IPS-18c (cell line): Measurements from ENCODE around the gene ARFGEF3.

Experiments
- H3K4me3 ChIP-seq: 2 replicates; pipeline ENCODE4 v1.7.0; 2013; ENCODE audit warnings: low read depth, mild to moderate bottlenecking, low read length, moderate library complexity; ENCODE audit not compliant: insufficient read depth
- H3K9me3 ChIP-seq: one replicate; pipeline ENCODE4 v1.6.1; 2013; ENCODE audit warnings: mild to moderate bottlenecking, low read length, moderate library complexity; ENCODE audit not compliant: control insufficient read depth, insufficient read depth

The ARFGEF3 gene

GRCh38 chr6:138227316-138227781, 65.6 kb downstream of the ARFGEF3 start:
- Histone ChIP-seq H3K9me3 (no peaks in the 10 kb centered on the region), H3K4me3 (no peak overlapping the region)

- no peaks in the 10 kb centered on the region for H3K9me3 ChIP-seq
- no peak overlapping the region for H3K4me3 ChIP-seq
Observed at GRCh38 chr6:138229072-138229471, 67.3 kb downstream of the ARFGEF3 start.

- Histone ChIP-seq H3K9me3 (no peaks in the 10 kb centered on the region), H3K4me3 (no peak overlapping the region)
Observed at GRCh38 chr6:138229663-138230179, 68.0 kb downstream of the ARFGEF3 start.

- Histone ChIP-seq H3K4me3 (no peak overlapping the region), H3K9me3 (no peaks in the 10 kb centered on the region)
Observed at GRCh38 chr6:138230221-138230620, 68.5 kb downstream of the ARFGEF3 start.

GRCh38 chr6:138230759-138231380, 69.1 kb downstream of the ARFGEF3 start:
- Histone ChIP-seq H3K4me3 (no peak overlapping the region), H3K9me3 (no peaks in the 10 kb centered on the region)

- no peaks in the 10 kb centered on the region for H3K9me3 ChIP-seq
- no peak overlapping the region for H3K4me3 ChIP-seq
Observed at GRCh38 chr6:138231381-138231886, 69.7 kb downstream of the ARFGEF3 start.

- Histone ChIP-seq H3K4me3 (no peak overlapping the region), H3K9me3 (no peaks in the 10 kb centered on the region)
Observed at GRCh38 chr6:138234363-138234762, 72.6 kb downstream of the ARFGEF3 start.

- no peaks in the 10 kb centered on the region for H3K9me3 ChIP-seq
- H3K4me3 ChIP-seq: no peak overlapping the region
Observed at GRCh38 chr6:138235205-138235604, 73.5 kb downstream of the ARFGEF3 start.

- Histone ChIP-seq H3K4me3 (no peak overlapping the region), H3K9me3 (no peaks in the 10 kb centered on the region)
Observed at GRCh38 chr6:138235693-138236092, 74.0 kb downstream of the ARFGEF3 start.

- Histone ChIP-seq H3K9me3 (no peaks in the 10 kb centered on the region), H3K4me3 (no peak overlapping the region)
Observed at GRCh38 chr6:138237463-138237862, 75.7 kb downstream of the ARFGEF3 start.

GRCh38 chr6:138238368-138238767, 76.6 kb downstream of the ARFGEF3 start:
- no peaks in the 10 kb centered on the region for H3K9me3 ChIP-seq

GRCh38 chr6:138239774-138240173, 78.0 kb downstream of the ARFGEF3 start:
- Histone ChIP-seq H3K4me3 (no peak overlapping the region), H3K9me3 (no peaks in the 10 kb centered on the region)

More at GRCh38 chr6:138238368-138238767, 76.6 kb downstream of the ARFGEF3 start:
- H3K4me3 ChIP-seq: no peak overlapping the region

GRCh38 chr6:138240476-138241245, 78.9 kb downstream of the ARFGEF3 start:
- no peak overlapping the region for H3K4me3 ChIP-seq
- no peaks in the 10 kb centered on the region for H3K9me3 ChIP-seq

- Histone ChIP-seq H3K4me3 (no peak overlapping the region), H3K9me3 (no peaks in the 10 kb centered on the region)
Observed at GRCh38 chr6:138241381-138241780, 79.6 kb downstream of the ARFGEF3 start.

- no peak overlapping the region for H3K4me3 ChIP-seq
- H3K9me3 ChIP-seq: no peaks in the 10 kb centered on the region
Observed at GRCh38 chr6:138241934-138242333, 80.2 kb downstream of the ARFGEF3 start.

GRCh38 chr6:138242987-138243592, 81.4 kb downstream of the ARFGEF3 start:
- no peak overlapping the region for H3K4me3 ChIP-seq
- H3K9me3 ChIP-seq: no peaks in the 10 kb centered on the region

- no peaks in the 10 kb centered on the region for H3K9me3 ChIP-seq
Observed at GRCh38 chr6:138245751-138246150, 84.0 kb downstream of the ARFGEF3 start.

More at GRCh38 chr6:138245751-138246150, 84.0 kb downstream of the ARFGEF3 start:
- no peak overlapping the region for H3K4me3 ChIP-seq
